Tibial nerve (tissue), 4 donors: ENCODE data around the gene HOMER3.

Experiments used
- CTCF ChIP-seq, 5 experiments: fragments of 200-600 bp in 3 of 5; fragments of 450-650 bp in 2 of 5; sonication (generic) in 3 of 5; IDR thresholded peaks; one replicate each; pipeline ENCODE4 v1.5.1; 2016 to 2019; ENCODE audit warnings: antibody characterized with exemption in 5 of 5, mild to moderate bottlenecking in 3 of 5, moderate library complexity in 2 of 5
- EP300 ChIP-seq, 2 donors: sonication (generic); formaldehyde crosslinking; IDR thresholded peaks; one replicate each; pipeline ENCODE4 v1.6.1; 2017; ENCODE audit warnings: antibody characterized with exemption in 2 of 2, mild to moderate bottlenecking in 1 of 2
- POLR2A ChIP-seq, 2 donors: fragments of 450-650 bp; IDR thresholded peaks; one replicate each; pipeline ENCODE4 v1.6.1; 2017; ENCODE audit warnings: antibody characterized with exemption in 2 of 2, mild to moderate bottlenecking in 2 of 2, moderate library complexity in 2 of 2

DNA sequence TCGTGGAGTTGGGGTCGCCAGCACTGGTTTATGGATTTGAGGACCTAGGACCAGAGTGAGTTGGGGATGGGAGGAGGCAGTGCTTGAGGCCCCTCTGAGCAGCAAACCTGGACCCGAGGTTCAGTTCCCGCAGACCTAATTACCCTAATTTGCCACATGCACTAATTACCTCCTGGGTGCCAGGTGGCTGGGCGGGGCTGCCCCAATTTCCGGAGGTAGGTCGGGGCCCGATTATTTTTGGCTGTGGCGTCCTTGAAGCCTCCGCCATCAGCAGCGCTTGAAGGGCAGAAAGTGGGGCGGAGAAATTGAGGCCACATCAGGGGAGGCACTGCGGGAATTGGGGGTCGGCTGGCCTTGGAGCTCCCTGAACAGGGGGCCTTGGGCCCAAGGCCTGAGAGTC lies 5.9 kb upstream of the HOMER3 start:
- TF ChIP-seq CTCF (IDR thresholded peaks at IDR 0.05): no peak
- TF ChIP-seq POLR2A (IDR thresholded peaks at IDR 0.05): no peak
- no peak for TF ChIP-seq EP300 (IDR thresholded peaks at IDR 0.05)
